ENCODE results near the gene UBE2O.

GRCh38 chr17:76426853-76427252, 26.1 kb downstream of the UBE2O start:
- TF ChIP-seq EZH2 (IDR thresholded peaks at IDR 0.05; ENCODE audit: insufficient read depth, poor library complexity, severe bottlenecking): no peak
- TF ChIP-seq EZH2phosphoT487 (IDR thresholded peaks at IDR 0.05; ENCODE audit: insufficient read depth, low read depth): no peak
